GM18873 (cell line): Measurements from ENCODE around the gene ZNF2.

ENCODE experiments used
- ATAC-seq: cut with Tn5 transposase; IDR thresholded peaks from one replicate; pipeline ENCODE4 v1.9.1; 2021; ENCODE audit warnings: mild to moderate bottlenecking, moderate library complexity, moderate number of reproducible peaks; ENCODE audit not compliant: unreplicated experiment, low FRiP score

Gene ZNF2

GRCh38 chr2:95203911-95204310, 38.3 kb downstream of the ZNF2 start:
- ATAC-seq = no peak

GRCh38 chr2:95204396-95204795, 38.8 kb downstream of the ZNF2 start:
- no peak for ATAC-seq

GRCh38 chr2:95206096-95206495, 40.5 kb downstream of the ZNF2 start:
- no peak for ATAC-seq

- peak; percentile 97 for ATAC-seq
Observed at GRCh38 chr2:95207111-95207961, 41.7 kb downstream of the ZNF2 start, which contains the start of gene ZNF892. TSS of gene ZNF892 (plus strand) at chr2:95207521. CDS start at chr2:95207816, 295 bp downstream.

GRCh38 chr2:95208106-95208505, 42.5 kb downstream of the ZNF2 start:
- no peak for ATAC-seq

GRCh38 chr2:95215018-95215612, 49.5 kb downstream of the ZNF2 start:
- no peak for ATAC-seq

GRCh38 chr2:95220449-95220848, 54.8 kb downstream of the ZNF2 start:
- no peak for ATAC-seq

GRCh38 chr2:95225658-95226057, 60.0 kb downstream of the ZNF2 start:
- no peak for ATAC-seq

- ATAC-seq = no peak
Observed at GRCh38 chr2:95231723-95232122, 66.1 kb downstream of the ZNF2 start.

- ATAC-seq = no peak
Observed at GRCh38 chr2:95232232-95232631, 66.6 kb downstream of the ZNF2 start.
